Upper lobe of left lung (tissue), 6 donors: ENCODE data around the gene KDM4B. TPM values are rescaled to one million over a fixed set of nuclear protein-coding genes. Genes with fewer than 3 reads are reported as not detected.

ENCODE experiments used
- ATAC-seq, 2 donors: fragments of 200-7000 bp; cut with Tn5 transposase; one replicate each; pipeline ENCODE4 v1.9.1; 2022; ENCODE audit warnings: mild to moderate bottlenecking in 2 of 2, moderate library complexity in 2 of 2; ENCODE audit not compliant: low FRiP score in 2 of 2
- DNase-seq, 2 donors: peaks; one replicate each; pipeline ENCODE4 v3.0.0-alpha.2; 2019 to 2020
- H3K27ac ChIP-seq, 4 donors: fragments of 200-600 bp; sonication (generic); one replicate each; pipeline ENCODE4 v1.5.1; 2016 to 2019
- H3K27me3 ChIP-seq, 4 donors: fragments of 200-600 bp; sonication (generic); one replicate each; pipeline ENCODE4 v1.5.1; 2017 to 2019
- H3K36me3 ChIP-seq, 4 donors: fragments of 200-600 bp; sonication (generic); one replicate each; pipeline ENCODE4 v1.5.1; 2016 to 2019
- H3K4me1 ChIP-seq, 4 donors: fragments of 200-600 bp; sonication (generic); one replicate each; pipeline ENCODE4 v1.5.1; 2018 to 2019
- H3K4me3 ChIP-seq, 4 donors: fragments of 200-600 bp; sonication (generic); one replicate each; pipeline ENCODE4 v1.5.1; 2017 to 2019; ENCODE audit warnings: mild to moderate bottlenecking in 2 of 4, moderate library complexity in 1 of 4
- H3K9me3 ChIP-seq, 4 donors: fragments of 200-600 bp; sonication (generic); one replicate each; pipeline ENCODE4 v1.5.1; 2018 to 2019
- EP300 ChIP-seq, 4 donors: sonication (generic); formaldehyde crosslinking; IDR thresholded peaks; one replicate each; pipeline ENCODE4 v1.5.1; 2017; ENCODE audit warnings: antibody characterized with exemption in 4 of 4, control low read depth in 2 of 4
- POLR2A ChIP-seq, 4 donors: fragments of 450-650 bp; IDR thresholded peaks; one replicate each; pipeline ENCODE4 v1.5.1; 2016 to 2017; ENCODE audit warnings: antibody characterized with exemption in 4 of 4, mild to moderate bottlenecking in 2 of 4
- POLR2AphosphoS5 ChIP-seq, 2 donors: sonication (generic); formaldehyde crosslinking; IDR thresholded peaks; one replicate each; pipeline ENCODE4 v1.5.1; 2017; ENCODE audit warnings: antibody characterized with exemption in 2 of 2
- WGBS, 2 donors: methylation state at CpG; one replicate each; pipeline ENCODE4 v1.1.5; 2017 to 2018; 5-methylcytosine and 5-hydroxymethylcytosine counted together
- total RNA-seq, 6 donors: library from RNA; depleted of rRNA in 4 of 6; stranded (reverse); fragments of >200 nt in 4 of 6; gene quantifications; one replicate each; pipeline versions ENCODE4 v1.1.0 to v1.2.1, GENCODE V29; 2016 to 2021
- TF ChIP-seq, protein P1 (sequence below), 6 experiments: fragments of 450-650 bp in 4 of 6; fragments of 200-600 bp in 2 of 6; sonication (generic) in 2 of 6; IDR thresholded peaks; one replicate each; pipeline ENCODE4 v1.5.1; 2016 to 2019; ENCODE audit warnings: antibody characterized with exemption in 6 of 6
- donor health status: DM: no; HTN: no; CAD: no; lungs with moderate emphysema.
- donor health status: DM: no; HTN: yes; CAD: no; lungs with severe emphysema.

Gene KDM4B
- total RNA-seq, 6 donors from 2014 or later = 28.1 to 112 (median 38.2) TPM

DNA sequence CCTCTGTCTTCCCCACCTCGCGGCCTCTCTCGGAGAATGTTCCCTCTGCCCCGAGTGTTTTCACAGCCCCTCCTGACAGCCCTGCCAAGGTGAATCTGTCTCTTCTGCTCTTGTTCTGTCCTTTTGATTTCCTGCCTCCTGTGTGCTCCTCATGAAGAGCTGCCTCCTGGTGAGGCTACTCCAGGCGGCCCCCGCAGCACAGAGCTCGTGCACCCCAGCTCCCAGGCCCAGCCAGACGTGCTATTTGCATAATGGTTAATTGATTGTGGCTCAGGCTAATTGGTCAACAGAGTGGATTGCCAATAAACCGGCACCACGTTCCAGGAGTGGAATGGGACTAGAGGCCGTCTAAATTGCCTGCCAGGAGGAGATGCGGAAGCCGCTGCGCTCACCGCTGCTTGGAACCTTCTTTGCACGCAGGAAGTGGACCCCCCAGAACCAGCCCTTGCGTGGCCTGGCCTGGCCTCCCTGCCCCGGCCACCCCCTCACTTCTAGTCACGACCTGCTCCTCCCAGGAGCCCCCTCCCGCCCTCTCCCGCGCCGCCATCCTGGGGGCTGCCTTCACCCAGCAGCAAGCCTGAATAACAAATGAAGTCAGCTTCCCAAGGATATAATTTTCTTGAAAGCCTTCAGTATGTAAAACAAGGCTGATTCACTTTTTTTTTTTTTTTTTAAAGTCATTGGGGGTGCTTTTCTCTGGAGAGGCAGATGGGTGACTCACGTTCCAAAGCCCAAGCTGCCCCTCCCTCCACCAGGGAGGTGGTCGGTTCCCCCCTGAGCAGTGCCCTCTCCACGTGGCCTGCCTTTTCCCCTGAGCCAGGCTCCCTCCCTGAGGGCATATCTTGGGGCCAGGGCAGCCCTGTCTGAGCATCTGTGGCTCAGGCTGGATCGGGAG is 144.0 kb downstream of the KDM4B start:
- DNase-seq (peak in 1 of 2 donors; percentile 56), ATAC-seq (peak in 1 of 2 donors; percentile 6)
- H3K4me3 ChIP-seq = no peak overlapping the region
- no peak for TF ChIP-seq EP300 (IDR thresholded peaks at IDR 0.05)
- no peaks in the 10 kb centered on the region for H3K27me3 ChIP-seq
- WGBS, 2 donors = 90 to 91% methylated on average over 19 to 27 of the region's 27 CpGs
- no peaks in the 10 kb centered on the region for H3K4me1 ChIP-seq
- H3K27ac ChIP-seq = no peak overlapping the region
- H3K9me3 ChIP-seq = no peaks in the 10 kb centered on the region
- peaks cover 4 to 62% (median 47%) of the 10 kb centered on the region in 4 donors for H3K36me3 ChIP-seq

DNA sequence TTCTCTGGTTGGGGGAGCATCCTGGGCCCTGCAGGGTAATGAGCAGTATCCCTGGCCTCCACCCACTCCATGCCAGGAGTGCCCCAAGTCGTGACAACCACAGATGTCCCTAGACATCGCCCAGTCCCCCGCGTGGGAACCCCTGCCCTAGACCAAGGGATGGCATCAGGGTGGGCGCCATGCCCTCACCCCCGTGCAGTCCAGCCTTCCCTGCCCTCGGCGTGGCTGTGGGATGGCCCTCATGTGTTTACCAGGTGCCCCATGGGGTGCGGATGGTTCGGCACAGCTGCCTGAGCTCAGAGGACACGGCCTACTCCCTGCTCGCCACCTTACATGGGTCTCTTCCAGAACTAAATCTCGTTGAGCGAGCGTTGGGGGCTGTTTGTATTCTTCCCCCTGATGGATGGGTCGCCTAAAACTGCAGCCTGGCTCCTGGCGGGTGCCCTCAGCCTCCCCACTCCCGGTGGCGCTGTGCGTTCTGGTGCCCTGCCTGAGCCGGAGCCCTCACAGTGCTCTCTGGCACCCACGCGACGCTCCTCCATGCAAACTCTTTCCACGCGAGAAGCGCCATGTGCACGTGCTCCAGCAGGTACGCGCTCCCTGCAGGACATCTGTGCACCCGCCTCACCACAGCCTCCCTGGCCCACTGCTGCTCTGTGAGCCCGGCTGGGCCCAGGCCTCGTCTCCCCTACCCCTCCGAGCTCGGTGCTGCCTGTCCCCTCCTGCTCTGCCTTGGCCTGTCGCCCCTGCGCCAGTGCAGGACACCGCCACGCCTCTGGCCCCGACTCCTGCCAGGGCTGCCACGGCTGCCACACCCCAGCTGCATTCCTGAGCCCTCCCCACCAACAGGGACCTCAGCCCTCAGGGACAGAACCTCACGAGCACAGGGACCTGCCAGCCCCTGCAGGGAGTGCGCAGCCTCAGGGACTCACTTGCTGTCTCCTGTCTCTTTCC is 145.0 kb downstream of the KDM4B start:
- Histone ChIP-seq H3K4me3 (no peak overlapping the region), H3K4me1 (no peaks in the 10 kb centered on the region), H3K36me3 (peaks cover 4 to 60% (median 43%) of the 10 kb centered on the region in 4 donors), H3K27me3 (no peaks in the 10 kb centered on the region), H3K27ac (no peak overlapping the region), H3K9me3 (no peaks in the 10 kb centered on the region)
- ATAC-seq (no peak), DNase-seq (peak in 1 of 2 donors; percentile 79)
- 87 to 92% methylated on average over 32 to 40 of the region's 43 CpGs for WGBS, 2 donors
- TF ChIP-seq EP300 (IDR thresholded peaks at IDR 0.05) (no peak), POLR2AphosphoS5 (IDR thresholded peaks at IDR 0.05) (no peak), POLR2A (IDR thresholded peaks at IDR 0.05) (no peak)
- TF ChIP-seq, protein P1, sequence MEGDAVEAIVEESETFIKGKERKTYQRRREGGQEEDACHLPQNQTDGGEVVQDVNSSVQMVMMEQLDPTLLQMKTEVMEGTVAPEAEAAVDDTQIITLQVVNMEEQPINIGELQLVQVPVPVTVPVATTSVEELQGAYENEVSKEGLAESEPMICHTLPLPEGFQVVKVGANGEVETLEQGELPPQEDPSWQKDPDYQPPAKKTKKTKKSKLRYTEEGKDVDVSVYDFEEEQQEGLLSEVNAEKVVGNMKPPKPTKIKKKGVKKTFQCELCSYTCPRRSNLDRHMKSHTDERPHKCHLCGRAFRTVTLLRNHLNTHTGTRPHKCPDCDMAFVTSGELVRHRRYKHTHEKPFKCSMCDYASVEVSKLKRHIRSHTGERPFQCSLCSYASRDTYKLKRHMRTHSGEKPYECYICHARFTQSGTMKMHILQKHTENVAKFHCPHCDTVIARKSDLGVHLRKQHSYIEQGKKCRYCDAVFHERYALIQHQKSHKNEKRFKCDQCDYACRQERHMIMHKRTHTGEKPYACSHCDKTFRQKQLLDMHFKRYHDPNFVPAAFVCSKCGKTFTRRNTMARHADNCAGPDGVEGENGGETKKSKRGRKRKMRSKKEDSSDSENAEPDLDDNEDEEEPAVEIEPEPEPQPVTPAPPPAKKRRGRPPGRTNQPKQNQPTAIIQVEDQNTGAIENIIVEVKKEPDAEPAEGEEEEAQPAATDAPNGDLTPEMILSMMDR (IDR thresholded peaks at IDR 0.05) = no peak

DNA sequence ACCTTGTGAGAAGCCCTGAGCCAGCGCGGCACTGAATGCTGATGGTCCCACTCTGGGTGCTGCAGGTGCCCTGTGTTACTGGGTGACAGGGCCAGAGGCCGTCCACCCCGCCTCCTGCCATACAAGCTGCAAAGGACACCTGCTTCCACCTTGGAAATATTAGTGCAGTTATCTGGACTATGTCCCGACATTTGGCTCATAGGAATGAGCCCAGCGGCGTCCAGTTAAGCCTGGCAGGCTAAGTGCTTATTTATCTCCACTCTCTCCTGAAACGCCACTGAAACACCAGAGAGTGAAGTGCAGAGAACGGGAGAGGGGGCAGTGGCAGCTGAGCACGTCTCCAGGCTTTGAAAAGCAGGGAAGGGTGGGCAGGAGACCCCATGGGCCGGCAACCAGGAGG is 145.8 kb downstream of the KDM4B start:
- Histone ChIP-seq H3K4me3 (no peak overlapping the region), H3K9me3 (no peaks in the 10 kb centered on the region), H3K4me1 (no peaks in the 10 kb centered on the region), H3K27me3 (no peaks in the 10 kb centered on the region), H3K27ac (no peak overlapping the region), H3K36me3 (peaks cover 6 to 64% (median 47%) of the 10 kb centered on the region in 4 donors)
- WGBS, 2 donors = 85 to 89% methylated on average over 9 to 11 of the region's 11 CpGs
- DNase-seq = no peak
- ATAC-seq = no peak
- TF ChIP-seq EP300 (IDR thresholded peaks at IDR 0.05) = no peak
- TF ChIP-seq, protein P1 (IDR thresholded peaks at IDR 0.05) = no peak
- TF ChIP-seq POLR2A (IDR thresholded peaks at IDR 0.05) = no peak
- no peak for TF ChIP-seq POLR2AphosphoS5 (IDR thresholded peaks at IDR 0.05)

DNA sequence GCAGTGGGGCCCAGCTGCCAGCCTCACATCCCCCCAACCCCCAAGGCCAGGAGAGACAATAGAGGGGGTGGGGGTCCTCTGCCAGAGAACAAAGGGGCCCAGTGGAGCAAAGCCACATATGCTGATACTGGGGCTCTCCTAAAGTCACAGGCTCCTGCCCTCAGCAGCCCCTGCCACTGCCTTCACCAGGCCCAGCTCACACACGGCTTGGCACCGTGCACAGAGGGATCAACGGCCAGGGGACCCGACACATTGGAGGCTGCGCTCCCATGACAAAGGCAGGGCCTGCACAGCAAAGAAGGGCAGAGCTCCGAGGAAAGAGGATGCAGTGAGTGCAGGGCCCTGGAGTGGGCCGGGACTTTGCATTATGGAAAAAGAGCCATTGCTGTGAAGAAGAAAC is 146.4 kb downstream of the KDM4B start:
- WGBS, 2 donors = 95 to 99% methylated on average over 7 of the region's 7 CpGs

More for the DNA sequence above, 146.4 kb downstream of the KDM4B start:
- no peaks in the 10 kb centered on the region for H3K4me1 ChIP-seq
- no peak overlapping the region for H3K4me3 ChIP-seq
- H3K9me3 ChIP-seq = no peaks in the 10 kb centered on the region
- TF ChIP-seq, protein P1 (IDR thresholded peaks at IDR 0.05) = no peak
- TF ChIP-seq POLR2A (IDR thresholded peaks at IDR 0.05) (no peak), POLR2AphosphoS5 (IDR thresholded peaks at IDR 0.05) (no peak), EP300 (IDR thresholded peaks at IDR 0.05) (no peak)
- no peak overlapping the region for H3K27ac ChIP-seq
- no peak for ATAC-seq
- H3K36me3 ChIP-seq = peaks cover 7 to 70% (median 51%) of the 10 kb centered on the region in 4 donors
- DNase-seq = peak in 1 of 2 donors; percentile 34
- H3K27me3 ChIP-seq = no peaks in the 10 kb centered on the region
